HL-60 (cell line): ENCODE results near the gene PRR12.

ENCODE experiments used
- DNase-seq, 2 experiments: peaks; one replicate each; pipeline ENCODE4 v3.0.0-alpha.2; 2010 to 2020; ENCODE audit warnings: low read depth in 1 of 2, low spot score in 1 of 2
- H3K27ac ChIP-seq: fragments of 250-450 bp; sonication (Bioruptor Pico); replicated peaks from 2 replicates; pipeline ENCODE4 v1.5.1; 2020; ENCODE audit warnings: mild to moderate bottlenecking, moderate library complexity
- H3K27me3 ChIP-seq: fragments of 250-450 bp; sonication (Bioruptor Pico); 2 replicates; pipeline ENCODE4 v1.5.1; 2021; ENCODE audit warnings: mild to moderate bottlenecking, moderate library complexity; ENCODE audit not compliant: insufficient read depth, poor library complexity, severe bottlenecking
- H3K4me3 ChIP-seq: replicated peaks from 2 replicates; pipeline ENCODE4 v1.5.1; 2011; ENCODE audit warnings: mild to moderate bottlenecking, control low read depth, low read length; ENCODE audit not compliant: insufficient read depth
- CTCF ChIP-seq: IDR thresholded peaks from one replicate; pipeline ENCODE4 v1.5.1; 2011; ENCODE audit warnings: low read length, control low read depth, inconsistent platforms; ENCODE audit not compliant: insufficient read depth
- GABPA ChIP-seq: IDR thresholded peaks from 2 replicates; pipeline ENCODE4 v1.6.1; 2012; ENCODE audit warnings: low read depth
- POLR2AphosphoS5 ChIP-seq: IDR thresholded peaks from 2 replicates; pipeline ENCODE4 v1.6.1; 2012; ENCODE audit warnings: low read depth
- SPI1 ChIP-seq: IDR thresholded peaks from 2 replicates; pipeline ENCODE4 v1.6.1; 2012; ENCODE audit warnings: low read depth, mild to moderate bottlenecking, borderline replicate concordance
- TF ChIP-seq, protein P1 (sequence below): IDR thresholded peaks from 2 replicates; pipeline ENCODE4 v1.6.1; 2012; ENCODE audit warnings: low read depth; ENCODE audit not compliant: insufficient replicate concordance

Gene PRR12

GRCh38 chr19:49580264-49581006 is 10.5 kb upstream of the PRR12 start, which contains the start of gene NOSIP:
TSS of gene NOSIP (minus strand) at chr19:49580556. CDS start at chr19:49560691, 19,865 bp downstream.
- TF ChIP-seq, protein P1, sequence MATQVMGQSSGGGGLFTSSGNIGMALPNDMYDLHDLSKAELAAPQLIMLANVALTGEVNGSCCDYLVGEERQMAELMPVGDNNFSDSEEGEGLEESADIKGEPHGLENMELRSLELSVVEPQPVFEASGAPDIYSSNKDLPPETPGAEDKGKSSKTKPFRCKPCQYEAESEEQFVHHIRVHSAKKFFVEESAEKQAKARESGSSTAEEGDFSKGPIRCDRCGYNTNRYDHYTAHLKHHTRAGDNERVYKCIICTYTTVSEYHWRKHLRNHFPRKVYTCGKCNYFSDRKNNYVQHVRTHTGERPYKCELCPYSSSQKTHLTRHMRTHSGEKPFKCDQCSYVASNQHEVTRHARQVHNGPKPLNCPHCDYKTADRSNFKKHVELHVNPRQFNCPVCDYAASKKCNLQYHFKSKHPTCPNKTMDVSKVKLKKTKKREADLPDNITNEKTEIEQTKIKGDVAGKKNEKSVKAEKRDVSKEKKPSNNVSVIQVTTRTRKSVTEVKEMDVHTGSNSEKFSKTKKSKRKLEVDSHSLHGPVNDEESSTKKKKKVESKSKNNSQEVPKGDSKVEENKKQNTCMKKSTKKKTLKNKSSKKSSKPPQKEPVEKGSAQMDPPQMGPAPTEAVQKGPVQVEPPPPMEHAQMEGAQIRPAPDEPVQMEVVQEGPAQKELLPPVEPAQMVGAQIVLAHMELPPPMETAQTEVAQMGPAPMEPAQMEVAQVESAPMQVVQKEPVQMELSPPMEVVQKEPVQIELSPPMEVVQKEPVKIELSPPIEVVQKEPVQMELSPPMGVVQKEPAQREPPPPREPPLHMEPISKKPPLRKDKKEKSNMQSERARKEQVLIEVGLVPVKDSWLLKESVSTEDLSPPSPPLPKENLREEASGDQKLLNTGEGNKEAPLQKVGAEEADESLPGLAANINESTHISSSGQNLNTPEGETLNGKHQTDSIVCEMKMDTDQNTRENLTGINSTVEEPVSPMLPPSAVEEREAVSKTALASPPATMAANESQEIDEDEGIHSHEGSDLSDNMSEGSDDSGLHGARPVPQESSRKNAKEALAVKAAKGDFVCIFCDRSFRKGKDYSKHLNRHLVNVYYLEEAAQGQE, result peak; percentile 75
- TF ChIP-seq CTCF (no peak), GABPA (peak; percentile 100), POLR2AphosphoS5 (peak; percentile 98), SPI1 (peak; percentile 63; the same call in 1 of the 2 replicates)
- peak; percentile 97 to 98 for DNase-seq
- peak within 1 kb of the TSS; percentile 86 for H3K4me3 ChIP-seq
- peak within 1 kb of the TSS; percentile 74 for H3K27ac ChIP-seq
- no peaks in the 10 kb centered on the region for H3K27me3 ChIP-seq

GRCh38 chr19:49581007-49581508 is 9.9 kb upstream of the PRR12 start, which contains the start of gene PRRG2:
TSS of gene PRRG2 (plus strand) at chr19:49581316. CDS start at chr19:49583220, 1,904 bp downstream.
- DNase-seq, result no peak
- Histone ChIP-seq H3K27ac (peak within 1 kb of the TSS; percentile 74), H3K4me3 (peak within 1 kb of the TSS; percentile 86), H3K27me3 (no peaks in the 10 kb centered on the region)
- TF ChIP-seq CTCF, result no peak
- no peak for TF ChIP-seq POLR2AphosphoS5

DNA sequence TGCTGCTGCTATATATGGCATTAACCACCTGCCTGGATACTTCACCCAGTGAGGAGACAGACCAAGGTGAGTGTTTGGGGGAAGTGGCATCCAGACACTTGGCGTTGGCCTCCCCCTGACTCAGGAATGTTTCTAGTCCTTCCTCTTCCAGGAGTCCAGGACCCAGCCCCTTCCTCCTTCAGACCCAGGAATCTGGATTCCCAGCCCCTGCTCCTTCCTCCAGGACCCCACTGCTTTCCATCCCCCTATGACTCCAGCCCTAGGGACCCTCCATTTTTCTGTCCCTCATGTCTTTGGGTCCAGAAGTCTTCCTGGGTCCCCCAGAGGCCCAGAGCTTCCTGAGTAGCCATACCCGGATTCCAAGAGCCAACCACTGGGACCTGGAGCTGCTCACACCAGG is 7.7 kb upstream of the PRR12 start:
- Histone ChIP-seq H3K27me3 (no peaks in the 10 kb centered on the region), H3K27ac (no peak overlapping the region), H3K4me3 (no peak overlapping the region)
- DNase-seq, result no peak
- TF ChIP-seq, protein P1, result no peak
- TF ChIP-seq GABPA (no peak), POLR2AphosphoS5 (no peak), CTCF (no peak)
